HepG2 (cell line): ENCODE data around the gene LMCD1. TPM values are rescaled to one million over a fixed set of nuclear protein-coding genes. Genes with fewer than 3 reads are reported as not detected.

Source experiments
- ATAC-seq: fragments of 200-7000 bp; cut with Tn5 transposase; 3 replicates; pipeline ENCODE4 v1.9.1; 2020; ENCODE audit warnings: mild to moderate bottlenecking, moderate library complexity
- BruUV-seq: library from RNA; stranded (reverse); fragments of 400-500 nt; replicated peaks from 2 replicates; lab custom pipeline; 2021; lab: Mats Ljungman, UMichigan
- CTCF ChIA-PET: fragments of 300-600 bp; formaldehyde crosslinking; extraction: SDS; loops from one replicate; lab custom pipeline; 2021; ENCODE audit warnings: low total read pairs, inconsistent platforms, low intra/inter-chr PET ratio; lab: Yijun Ruan, JAX
- POLR2A ChIA-PET: fragments of 350-600 bp; sonication (Branson Sonifier 250); formaldehyde crosslinking; loops from one replicate; lab custom pipeline; 2020; ENCODE audit warnings: antibody characterized with exemption, inconsistent platforms; lab: Yijun Ruan, JAX
- DNase-seq: peaks from one replicate; pipeline ENCODE4 v3.0.0-alpha.2; 2015; ENCODE audit warnings: low spot score
- FAIRE-seq: peaks from 3 replicates; lab custom pipeline; 2011; peaks lifted over from hg19 to GRCh38; lab: Jason Lieb, UNC
- H2AFZ ChIP-seq: one replicate; pipeline ENCODE4 v1.6.1; 2011; ENCODE audit warnings: low read length, inconsistent platforms
- H3K27ac ChIP-seq: fragments of 300-600 bp; 3 replicates; pipeline ENCODE4 v1.8.0; 2011; ENCODE audit warnings: mixed run types, mild to moderate bottlenecking, mixed read lengths, low read length, inconsistent platforms; ENCODE audit not compliant: insufficient read depth; ENCODE audit errors: extremely low read length
- H3K27me3 ChIP-seq, 2 experiments: fragments of 200-600 bp in 1 of 2; 2 replicates in 1 of 2; 3 replicates in 1 of 2; pipeline versions ENCODE4 v1.6.0 to v1.8.0; 2011; ENCODE audit warnings: low read length in 2 of 2, mild to moderate bottlenecking in 2 of 2, moderate library complexity in 2 of 2, inconsistent platforms in 1 of 2; ENCODE audit not compliant: insufficient read depth in 2 of 2, control insufficient read depth in 1 of 2
- H3K36me3 ChIP-seq, 2 experiments: fragments of 200-600 bp in 1 of 2; replicated peaks in 1 of 2; 2 replicates in 1 of 2; 3 replicates in 1 of 2; pipeline versions ENCODE4 v1.5.1 to v1.8.0; 2011; ENCODE audit warnings: low read length in 2 of 2, inconsistent platforms in 1 of 2; ENCODE audit not compliant: insufficient read depth in 2 of 2, control insufficient read depth in 1 of 2
- H3K4me1 ChIP-seq: 2 replicates; pipeline ENCODE4 v1.5.1; 2012; ENCODE audit warnings: low read length, inconsistent platforms; ENCODE audit not compliant: insufficient read depth
- H3K4me2 ChIP-seq: 2 replicates; pipeline ENCODE4 v1.6.0; 2011; ENCODE audit warnings: low read depth, low read length, inconsistent platforms
- H3K4me3 ChIP-seq, 3 experiments: fragments of 200-600 bp in 1 of 3; sonication (generic), shearing (Covaris generic) in 1 of 3; replicated peaks in 1 of 3; 2 replicates each; pipeline ENCODE4 v1.5.1; 2011 to 2016; ENCODE audit warnings: low read length in 3 of 3, inconsistent platforms in 2 of 3, low read depth in 2 of 3, mild to moderate bottlenecking in 2 of 3, control low read depth in 1 of 3, mixed read lengths in 1 of 3; ENCODE audit not compliant: insufficient read depth in 1 of 3
- H3K79me2 ChIP-seq: one replicate; pipeline ENCODE4 v1.6.1; 2011; ENCODE audit warnings: low read length, inconsistent platforms; ENCODE audit not compliant: insufficient read depth
- H3K9ac ChIP-seq: 2 replicates; pipeline ENCODE4 v1.6.0; 2011; ENCODE audit warnings: mild to moderate bottlenecking, low read depth, low read length, inconsistent platforms; ENCODE audit not compliant: insufficient read depth
- H3K9me3 ChIP-seq: 2 replicates; pipeline ENCODE4 v1.5.1; 2012; ENCODE audit warnings: mild to moderate bottlenecking, low read length
- H4K20me1 ChIP-seq: 2 replicates; pipeline ENCODE4 v1.6.0; 2011; ENCODE audit warnings: inconsistent platforms, mild to moderate bottlenecking, low read length, moderate library complexity; ENCODE audit not compliant: insufficient read depth
- CHD2 ChIP-seq: IDR thresholded peaks from 2 replicates; pipeline ENCODE4 v1.6.1; 2011; ENCODE audit warnings: low read depth, low read length, improper control_type of control experiment
- NR2C2 ChIP-seq: sonication (generic); formaldehyde crosslinking; IDR thresholded peaks from 2 replicates; pipeline ENCODE4 v1.4.0; 2020; ENCODE audit warnings: missing genetic modification reagents, mild to moderate bottlenecking, moderate library complexity, borderline replicate concordance
- SMARCC2 ChIP-seq: fragments of 450-650 bp; IDR thresholded peaks from 2 replicates; pipeline ENCODE4 v1.6.1; 2017; ENCODE audit warnings: antibody characterized with exemption, mild to moderate bottlenecking
- YEATS4 ChIP-seq: sonication (generic); formaldehyde crosslinking; IDR thresholded peaks from 2 replicates; pipeline ENCODE4 v1.4.0; 2020; ENCODE audit warnings: missing genetic modification reagents, borderline replicate concordance
- ZNF607 ChIP-seq: sonication (generic); formaldehyde crosslinking; IDR thresholded peaks from 2 replicates; pipeline ENCODE4 v1.5.1; 2020; ENCODE audit warnings: missing genetic modification reagents, mild to moderate bottlenecking, borderline replicate concordance
- ZNF615 ChIP-seq: sonication (generic); formaldehyde crosslinking; IDR thresholded peaks from 2 replicates; pipeline ENCODE4 v1.5.0; 2020; ENCODE audit warnings: mild to moderate bottlenecking, missing genetic modification reagents, borderline replicate concordance
- ZNF720 ChIP-seq: sonication (generic); formaldehyde crosslinking; IDR thresholded peaks from 2 replicates; pipeline ENCODE4 v1.4.0; 2020; ENCODE audit warnings: missing genetic modification reagents
- ZSCAN31 ChIP-seq: sonication (generic); formaldehyde crosslinking; IDR thresholded peaks from 2 replicates; pipeline ENCODE4 v1.5.0; 2020; ENCODE audit warnings: low read depth, mild to moderate bottlenecking, missing genetic modification reagents
- WGBS: methylation state at CpG from one replicate; pipeline ENCODE4 v1.1.6; 2017; ENCODE audit warnings: low lambda C conversion rate; 5-methylcytosine and 5-hydroxymethylcytosine counted together
- in situ Hi-C: cut with HindIII; loops from 2 replicates; pipeline ENCODE4 v1.10.0; 2017; ENCODE audit warnings: low pct_unique_long_range_greater_than_20kb; ENCODE audit not compliant: extremely low pct_ligation_motif_present
- intact Hi-C: fragments of 100-400 bp; cut with micrococcal nuclease; formaldehyde crosslinking; loops from one replicate; pipeline ENCODE4 v1.10.0; 2022; ENCODE audit not compliant: unreplicated experiment
- polyA plus RNA-seq, 8 experiments: library from polyadenylated mRNA; depleted of rRNA in 3 of 8; stranded (reverse) in 7 of 8; unstranded in 1 of 8; fragments of >200 nt; fragmentation: Illumina TruSeq in 4 of 8; extraction: Trizol in 4 of 8; gene quantifications; 2 replicates each; pipeline versions ENCODE4 v1.2.1 to v1.2.3, GENCODE V29; 2011 to 2016; ENCODE audit warnings: low read depth in 4 of 8, missing spikeins in 1 of 8, mixed read lengths in 1 of 8; ENCODE audit not compliant: insufficient read depth in 1 of 8
- total RNA-seq, 5 experiments: library from RNA; depleted of rRNA; stranded (reverse); fragments of >200 nt; fragmentation: Illumina TruSeq; extraction: Trizol; gene quantifications; 2 replicates each; pipeline ENCODE4 v1.2.3, GENCODE V29; 2016; ENCODE audit warnings: low read depth in 1 of 5
- TF ChIP-seq, protein P1 (sequence below): sonication (generic); formaldehyde crosslinking; IDR thresholded peaks from 2 replicates; pipeline ENCODE4 v1.5.0; 2020; ENCODE audit warnings: mild to moderate bottlenecking, missing genetic modification reagents
- TF ChIP-seq, protein P2 (sequence below): conservative IDR thresholded peaks from 2 replicates; pipeline ENCODE4 v1.6.1; 2018; ENCODE audit warnings: missing genetic modification reagents

LMCD1 gene
- total and polyA plus RNA-seq, 2 of the 13 experiments (the other 11 are each of a cell fraction or from before 2014, with no cell fraction given): 6.2 to 7.1 TPM

GRCh38 chr3:8546609-8547008, 45.0 kb downstream of the LMCD1 start:
- no peak for FAIRE-seq
- intact Hi-C loops (no loop called here), in situ Hi-C loops (no loop called here)
- CTCF ChIA-PET: no interaction called here
- no peak for DNase-seq
- H3K27ac ChIP-seq: no peak overlapping the region
- no peak overlapping the region for H3K9ac ChIP-seq
- H3K9me3 ChIP-seq: no peaks in the 10 kb centered on the region
- no TSS peak for BruUV-seq
- no peak overlapping the region for H3K4me2 ChIP-seq
- H3K4me1 ChIP-seq: no peaks in the 10 kb centered on the region
- POLR2A ChIA-PET: no interaction called here
- no peak for ATAC-seq
- no peaks in the 10 kb centered on the region for H3K27me3 ChIP-seq
- WGBS: 91% methylated on average over 4 of the region's 4 CpGs
- H3K79me2 ChIP-seq: no peaks in the 10 kb centered on the region
- H4K20me1 ChIP-seq: no peaks in the 10 kb centered on the region
- H3K4me3 ChIP-seq: no peak overlapping the region
- TF ChIP-seq ZSCAN31 (CRISPR knock-in tag) (no peak), ZNF615 (no peak), YEATS4 (CRISPR knock-in tag) (no peak), ZNF607 (CRISPR knock-in tag) (no peak), NR2C2 (CRISPR knock-in tag) (no peak), CHD2 (no peak), ZNF720 (CRISPR knock-in tag) (no peak), SMARCC2 (no peak)
- TF ChIP-seq, protein P1, sequence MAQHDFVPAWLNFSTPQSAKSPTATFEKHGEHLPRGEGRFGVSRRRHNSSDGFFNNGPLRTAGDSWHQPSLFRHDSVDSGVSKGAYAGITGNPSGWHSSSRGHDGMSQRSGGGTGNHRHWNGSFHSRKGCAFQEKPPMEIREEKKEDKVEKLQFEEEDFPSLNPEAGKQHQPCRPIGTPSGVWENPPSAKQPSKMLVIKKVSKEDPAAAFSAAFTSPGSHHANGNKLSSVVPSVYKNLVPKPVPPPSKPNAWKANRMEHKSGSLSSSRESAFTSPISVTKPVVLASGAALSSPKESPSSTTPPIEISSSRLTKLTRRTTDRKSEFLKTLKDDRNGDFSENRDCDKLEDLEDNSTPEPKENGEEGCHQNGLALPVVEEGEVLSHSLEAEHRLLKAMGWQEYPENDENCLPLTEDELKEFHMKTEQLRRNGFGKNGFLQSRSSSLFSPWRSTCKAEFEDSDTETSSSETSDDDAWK: no peak
- TF ChIP-seq, protein P2, sequence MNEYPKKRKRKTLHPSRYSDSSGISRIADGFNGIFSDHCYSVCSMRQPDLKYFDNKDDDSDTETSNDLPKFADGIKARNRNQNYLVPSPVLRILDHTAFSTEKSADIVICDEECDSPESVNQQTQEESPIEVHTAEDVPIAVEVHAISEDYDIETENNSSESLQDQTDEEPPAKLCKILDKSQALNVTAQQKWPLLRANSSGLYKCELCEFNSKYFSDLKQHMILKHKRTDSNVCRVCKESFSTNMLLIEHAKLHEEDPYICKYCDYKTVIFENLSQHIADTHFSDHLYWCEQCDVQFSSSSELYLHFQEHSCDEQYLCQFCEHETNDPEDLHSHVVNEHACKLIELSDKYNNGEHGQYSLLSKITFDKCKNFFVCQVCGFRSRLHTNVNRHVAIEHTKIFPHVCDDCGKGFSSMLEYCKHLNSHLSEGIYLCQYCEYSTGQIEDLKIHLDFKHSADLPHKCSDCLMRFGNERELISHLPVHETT (CRISPR knock-in tag): no peak
- no peak overlapping the region for H2AFZ ChIP-seq
- peaks cover 2 to 11% of the 10 kb centered on the region in 2 experiments; a peak in 1 of 5 replicates for H3K36me3 ChIP-seq
